HG02571 (cell line): ENCODE data around the gene SFXN5.

Experiments
- ATAC-seq: cut with Tn5 transposase; IDR thresholded peaks from one replicate; pipeline ENCODE4 v1.9.1; 2021; ENCODE audit warnings: mild to moderate bottlenecking, moderate library complexity; ENCODE audit not compliant: unreplicated experiment

The SFXN5 gene

DNA sequence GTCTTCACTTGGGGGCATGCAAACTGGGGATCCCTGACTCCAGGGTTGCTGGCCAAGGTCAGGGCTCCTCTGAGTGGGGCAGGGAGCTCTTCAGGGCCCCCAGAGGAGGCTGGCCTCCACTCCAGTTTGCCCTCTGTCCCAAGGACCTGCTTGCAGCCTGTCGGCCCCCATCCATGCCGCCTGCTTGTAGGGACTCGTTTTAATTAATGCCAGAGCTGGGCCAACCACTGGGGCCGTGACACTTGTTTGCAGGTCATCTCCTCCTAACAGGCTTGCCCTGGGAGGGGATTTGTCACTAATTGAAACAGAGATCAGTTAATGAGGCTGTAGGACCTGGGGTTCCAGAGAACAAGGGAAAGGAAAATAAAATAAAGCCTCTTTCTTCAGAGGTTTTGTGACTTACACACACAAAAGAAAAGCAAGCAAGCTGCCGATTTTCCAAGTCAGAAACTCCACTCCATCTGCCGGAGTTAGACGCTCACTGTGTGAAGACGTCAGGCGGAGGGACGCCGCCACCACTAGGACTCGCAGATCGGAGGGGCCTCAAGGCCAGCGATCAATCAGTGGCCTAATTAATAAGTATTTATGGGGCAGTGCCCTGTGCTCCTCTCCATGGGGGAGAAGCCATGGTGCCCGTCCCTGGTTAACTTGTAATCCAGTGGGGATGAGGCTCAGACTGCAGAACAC, 75.9 kb downstream of the SFXN5 start:
- no peak for ATAC-seq

DNA sequence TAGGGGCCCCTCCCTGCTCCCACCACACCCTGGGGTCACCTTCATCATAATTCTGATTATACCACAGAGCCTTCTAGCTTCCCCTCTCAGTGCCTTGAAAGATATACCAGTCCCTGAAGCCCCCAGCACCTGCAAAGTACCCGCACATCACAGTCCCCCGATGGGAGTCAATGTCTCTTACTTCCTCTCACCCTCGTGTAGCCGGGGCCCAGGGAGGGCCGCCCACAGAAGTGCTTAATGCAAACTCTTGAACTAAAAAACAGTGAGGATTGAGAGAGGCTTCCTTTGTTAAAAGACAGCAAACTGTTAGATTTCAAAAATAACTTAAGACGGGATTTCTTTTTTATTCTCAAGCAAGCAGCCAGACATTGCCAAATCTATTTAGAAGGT, 76.5 kb downstream of the SFXN5 start:
- ATAC-seq, result no peak

DNA sequence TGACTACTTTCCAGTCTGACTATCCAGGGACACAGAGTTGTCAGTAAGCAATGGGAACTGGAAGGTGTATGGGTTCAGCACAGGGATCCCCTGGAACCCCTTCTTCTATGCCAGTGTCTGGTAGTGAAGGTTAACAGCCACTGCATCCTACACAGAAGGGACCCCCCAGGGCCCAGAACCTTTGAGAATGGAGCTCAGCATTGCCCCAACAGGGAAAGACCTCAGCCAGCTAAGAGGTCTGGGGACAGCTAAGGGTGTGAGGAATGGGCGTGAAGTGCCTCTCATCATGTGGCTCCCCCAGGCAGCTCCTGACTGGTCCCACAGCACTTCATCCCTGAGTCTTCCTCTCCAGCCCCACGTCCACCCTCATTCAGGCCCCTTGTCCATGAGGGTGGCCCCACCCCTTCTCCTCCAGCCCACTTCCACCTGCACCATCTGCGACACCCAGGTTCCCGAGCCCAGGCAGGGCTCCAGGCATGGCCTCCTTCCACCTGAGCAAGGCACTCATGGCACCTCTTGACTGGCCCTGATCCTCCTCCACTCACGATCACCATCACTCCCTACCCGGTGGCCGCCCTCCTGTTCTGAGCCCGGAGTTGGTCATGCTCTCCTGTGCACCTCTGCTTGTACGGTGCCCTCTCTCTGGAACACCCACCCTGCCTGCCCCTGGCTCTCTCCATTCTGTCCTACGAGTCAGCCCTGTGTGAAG, 77.1 kb downstream of the SFXN5 start:
- no peak for ATAC-seq

DNA sequence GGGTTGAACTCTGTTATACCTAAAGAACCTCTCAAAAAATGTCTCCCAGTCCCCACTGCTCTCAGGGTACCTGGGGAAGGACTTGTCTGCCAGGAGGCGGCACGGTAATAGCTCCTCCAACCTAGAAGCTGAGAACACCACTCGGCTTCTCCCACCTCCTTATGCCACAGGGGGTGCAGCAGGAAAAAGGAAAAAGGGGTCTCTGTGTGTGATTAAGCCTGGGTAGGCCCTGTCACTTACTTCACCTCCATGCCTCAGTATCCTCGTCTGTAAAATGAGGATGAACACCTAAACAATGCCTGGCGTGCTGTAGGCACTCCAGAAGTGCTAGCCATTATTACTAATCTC, 77.6 kb downstream of the SFXN5 start:
- no peak for ATAC-seq

DNA sequence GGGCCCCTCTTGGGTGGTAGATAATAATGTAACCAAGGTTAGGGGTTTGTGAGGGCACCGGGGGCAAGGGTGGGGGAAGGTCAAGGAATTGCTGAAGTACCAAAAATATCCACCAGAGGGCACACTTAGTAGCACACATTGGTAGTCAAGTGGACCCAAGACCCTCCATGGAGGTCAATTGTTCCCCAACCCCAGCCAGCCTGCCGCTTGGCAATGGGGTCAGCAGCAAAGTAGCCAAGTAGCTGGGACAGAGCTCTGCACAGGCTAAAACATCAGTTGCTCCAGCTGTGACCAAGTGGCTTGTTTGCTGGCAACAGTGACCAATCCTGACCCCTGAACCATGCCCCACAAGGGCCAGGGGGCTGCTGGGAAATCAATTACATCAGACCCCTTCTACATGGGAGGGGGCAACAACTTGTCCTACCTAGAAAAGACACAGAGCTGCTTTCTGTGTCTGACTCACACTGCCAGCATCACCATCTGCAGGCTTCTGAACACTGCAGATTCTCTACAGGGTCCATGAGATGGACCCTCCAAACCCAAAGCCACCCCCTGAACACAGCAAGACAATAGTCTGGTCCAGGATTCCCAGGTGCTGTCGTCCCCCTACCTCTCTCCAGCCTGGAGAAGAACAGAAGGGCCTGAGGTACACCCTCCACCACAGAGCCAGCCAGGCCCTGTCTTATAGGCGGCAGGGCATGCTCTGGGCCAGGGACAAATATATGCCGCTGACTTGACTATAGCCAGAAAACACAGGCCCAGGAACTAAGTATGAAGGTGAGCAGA, 78.2 kb downstream of the SFXN5 start:
- no peak for ATAC-seq

DNA sequence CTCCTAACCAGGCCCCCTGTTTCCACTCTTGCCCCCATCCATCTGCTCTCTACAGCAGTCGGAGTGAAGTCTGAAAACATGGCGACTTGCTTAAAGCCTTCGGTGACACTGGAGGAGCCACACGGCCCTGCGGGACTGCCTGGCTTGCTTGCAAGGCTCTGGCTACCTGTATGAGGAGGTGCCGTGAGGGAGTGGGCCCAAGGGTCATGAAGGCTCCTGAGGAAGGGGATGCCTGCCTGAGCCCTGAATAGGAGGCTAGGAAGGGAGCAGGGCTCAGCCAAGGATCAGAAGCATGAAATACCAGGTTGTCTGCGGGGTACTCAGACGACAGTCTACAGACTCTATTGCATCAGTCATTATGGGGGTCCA, 78.8 kb downstream of the SFXN5 start:
- no peak for ATAC-seq

DNA sequence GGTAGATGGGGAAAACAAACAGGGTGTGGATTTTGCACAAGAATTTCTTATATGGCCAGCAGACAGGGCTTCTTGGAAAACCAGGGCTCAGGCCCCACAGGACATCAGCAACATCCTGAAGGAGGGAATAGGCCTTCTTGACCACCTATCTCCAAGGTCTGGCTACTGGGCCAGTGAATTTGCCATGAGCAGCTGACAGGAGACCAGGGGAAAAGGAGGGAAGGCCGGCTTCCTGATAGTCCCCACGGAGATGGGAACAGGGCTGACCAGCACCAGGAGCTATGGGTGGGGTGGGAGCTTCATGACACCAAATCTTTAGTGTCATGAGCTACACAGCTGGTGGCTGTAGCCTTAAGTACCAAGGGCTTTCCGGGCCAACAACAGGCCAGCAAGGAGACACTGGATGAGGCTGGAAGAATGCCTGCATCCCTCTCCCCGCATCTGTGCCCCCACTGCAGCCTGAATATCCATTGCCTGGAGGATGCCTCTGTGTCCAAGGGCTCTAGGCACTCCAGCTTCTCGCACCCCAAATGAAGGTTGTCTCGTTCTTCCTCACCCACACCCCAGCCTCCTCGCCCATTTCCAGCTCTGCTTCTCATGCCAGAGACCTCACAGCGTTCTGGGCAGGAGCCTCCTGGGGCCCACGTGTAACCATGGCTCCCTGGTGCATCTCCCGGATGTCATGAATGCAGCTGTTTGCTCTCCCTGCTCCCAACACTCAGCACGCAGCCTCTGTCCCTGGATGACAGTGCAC, 79.4 kb downstream of the SFXN5 start:
- no peak for ATAC-seq

DNA sequence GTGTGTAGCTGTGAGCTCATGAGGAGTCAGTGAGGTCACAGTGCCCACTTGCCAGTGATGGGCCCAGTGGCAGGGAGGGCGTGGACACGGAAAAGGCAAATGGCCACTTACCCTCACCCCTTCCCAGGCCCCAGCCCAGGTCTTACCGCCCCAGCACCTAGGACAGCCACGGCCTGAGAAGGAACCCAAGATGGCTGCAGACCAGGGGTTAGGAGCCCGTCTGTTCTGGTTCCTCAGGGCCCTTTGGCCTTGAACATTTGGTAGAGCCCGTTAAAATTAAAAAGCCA, 80.1 kb downstream of the SFXN5 start:
- no peak for ATAC-seq

DNA sequence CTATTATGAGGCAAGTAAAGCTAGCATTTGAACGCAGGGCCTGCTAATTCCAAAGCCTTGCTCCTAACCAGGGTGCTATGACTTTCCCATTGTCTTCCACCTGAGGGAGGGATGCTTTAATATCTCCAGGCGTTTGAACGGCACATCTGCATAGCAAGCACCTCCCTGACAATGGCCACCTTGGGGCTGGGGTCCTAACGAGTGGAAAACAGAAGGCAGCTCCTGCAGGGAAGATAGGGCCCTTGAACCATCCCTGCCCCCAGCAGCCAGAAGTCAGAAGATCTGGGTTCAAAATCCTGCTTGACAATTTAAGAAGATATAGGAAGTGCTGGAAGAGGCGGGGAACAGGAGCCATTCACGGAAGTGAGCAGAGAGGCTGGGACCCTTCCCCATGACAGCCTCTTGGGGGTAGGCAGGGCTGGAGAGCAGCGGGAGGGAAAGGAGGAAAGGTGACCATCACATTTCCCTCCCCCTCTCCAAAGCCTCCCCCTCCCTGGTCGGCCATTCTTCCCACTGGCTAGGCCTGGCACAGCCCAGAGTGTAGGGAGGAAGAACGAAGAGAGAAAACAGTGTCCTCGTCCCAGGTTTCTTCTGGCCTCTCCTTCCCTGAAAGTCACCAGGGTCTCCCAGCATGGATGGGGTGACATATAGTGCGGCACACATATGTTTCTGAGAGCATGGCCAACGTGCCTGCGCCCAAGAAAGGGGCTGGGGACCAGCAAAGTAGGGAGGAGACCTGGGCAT, 80.6 kb downstream of the SFXN5 start:
- ATAC-seq, result no peak

DNA sequence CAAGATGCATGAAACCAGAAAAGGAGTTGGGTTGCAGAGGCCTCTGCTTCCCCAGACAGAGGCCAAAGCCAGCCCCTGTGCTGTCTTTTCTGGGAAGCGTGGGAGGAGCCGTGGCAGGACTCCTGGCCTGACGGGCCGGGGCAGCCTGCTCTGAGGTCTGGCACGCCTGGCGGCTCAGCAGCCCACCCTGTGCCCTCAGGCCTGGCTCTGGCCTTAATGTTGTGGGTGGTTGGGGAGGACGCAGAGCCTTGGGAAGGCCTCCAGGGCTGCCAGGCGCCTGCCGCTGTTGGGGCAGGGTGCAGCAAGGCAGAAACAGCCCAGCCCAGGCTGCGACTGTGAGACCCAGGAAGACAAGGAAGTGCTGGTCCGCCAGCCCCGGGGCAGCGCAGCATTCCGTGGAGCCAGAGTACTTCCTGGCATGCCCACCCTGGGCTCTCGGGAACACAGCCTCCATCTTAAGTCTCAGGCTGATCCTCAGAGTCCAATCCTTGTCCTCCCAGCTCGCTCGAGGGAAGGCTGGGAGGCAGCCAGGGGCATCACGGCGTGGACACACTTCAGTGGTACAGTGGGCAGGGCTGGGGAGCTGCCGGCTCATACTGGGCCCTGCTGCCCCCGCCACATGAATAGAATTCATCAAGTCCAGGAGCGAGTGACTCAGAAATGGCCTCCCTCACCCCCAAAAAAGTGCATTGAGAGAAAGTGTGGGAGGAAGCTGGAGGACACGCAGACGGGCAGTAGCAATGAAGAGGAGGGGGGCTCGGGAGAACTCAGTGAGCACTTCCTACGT, 81.5 kb downstream of the SFXN5 start:
- ATAC-seq, result no peak

DNA sequence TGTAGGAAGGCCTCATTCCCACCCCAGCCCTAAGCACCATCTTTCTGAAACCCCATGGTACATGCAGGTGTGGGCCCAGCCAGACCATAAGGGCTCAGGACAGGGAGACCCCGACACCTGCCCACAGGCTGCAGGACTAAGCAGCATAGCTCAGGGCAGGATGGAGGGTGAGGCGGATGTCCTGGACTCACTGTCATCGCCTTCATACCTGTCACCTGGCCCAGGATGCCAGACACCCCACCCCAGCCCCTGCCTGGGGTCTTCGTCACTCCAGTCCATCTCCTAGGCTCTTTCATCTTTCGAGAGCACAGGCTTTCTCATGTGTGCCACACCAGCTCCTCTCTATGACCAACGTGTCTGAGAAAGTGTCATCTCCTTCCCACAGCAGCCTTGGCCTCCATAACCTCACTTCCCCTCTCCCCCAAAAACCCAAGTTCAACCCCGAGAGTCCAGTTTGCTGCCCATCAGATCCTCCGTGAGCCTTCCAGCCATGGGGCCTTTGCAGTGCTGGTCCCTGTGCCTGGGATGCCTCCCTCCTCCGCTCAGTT, 82.7 kb downstream of the SFXN5 start:
- no peak for ATAC-seq

DNA sequence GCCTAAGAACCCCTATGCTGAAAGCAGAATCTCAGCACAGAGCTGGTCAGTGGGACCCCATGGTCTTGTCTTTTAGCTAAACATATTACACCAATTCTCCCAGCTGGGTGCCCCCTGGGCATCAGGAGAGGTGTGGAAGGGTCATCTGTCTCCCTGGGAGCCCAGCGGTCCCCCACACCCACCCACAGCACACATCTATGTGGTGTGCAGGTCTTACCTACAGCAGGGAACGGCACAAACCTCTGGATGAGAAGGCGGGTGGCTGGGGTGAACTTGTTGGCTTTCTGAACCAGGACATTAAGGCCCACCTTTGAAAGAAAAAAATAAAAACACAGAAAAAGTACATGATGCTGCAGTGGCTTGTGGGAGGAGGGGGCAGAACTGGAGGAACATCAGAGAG, 83.5 kb downstream of the SFXN5 start:
- no peak for ATAC-seq

DNA sequence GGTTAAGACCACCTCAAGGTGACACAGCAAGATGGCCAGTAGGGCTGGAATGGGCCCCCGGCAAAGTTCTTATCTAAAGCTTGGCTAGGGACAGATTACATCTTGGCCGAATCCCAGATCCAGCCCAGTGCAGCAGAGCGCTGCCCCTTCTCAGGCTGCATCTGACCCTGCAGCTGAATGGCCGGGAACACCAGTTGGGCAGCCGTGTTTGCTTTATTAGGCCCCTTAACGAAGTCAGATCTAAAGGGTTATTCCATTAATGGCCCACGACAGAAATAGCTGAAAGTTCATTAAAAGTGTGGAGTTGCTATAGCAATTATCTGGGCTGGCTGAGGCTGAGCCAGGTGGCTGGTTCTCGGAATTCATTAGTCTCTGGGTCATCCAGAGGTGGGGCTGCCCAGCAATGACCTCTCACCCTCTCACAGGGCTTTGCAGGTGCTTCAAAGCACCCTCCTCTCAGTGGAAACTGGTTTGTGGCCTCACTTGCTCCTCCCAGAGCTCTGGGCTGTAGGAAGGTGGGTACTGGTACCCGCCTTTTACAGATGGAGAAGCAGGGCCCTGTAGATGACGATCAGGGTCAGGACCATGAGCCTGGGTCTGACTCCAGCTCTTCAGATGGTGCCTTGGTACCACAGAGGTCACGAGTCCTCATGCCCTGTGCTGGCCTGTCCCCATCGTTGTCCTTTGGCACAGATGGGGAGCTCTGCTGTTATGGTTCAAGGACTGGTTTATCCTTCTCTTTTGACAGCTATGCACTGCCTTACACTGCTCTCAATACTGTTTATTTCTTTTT, 85.4 kb downstream of the SFXN5 start:
- ATAC-seq, result no peak

DNA sequence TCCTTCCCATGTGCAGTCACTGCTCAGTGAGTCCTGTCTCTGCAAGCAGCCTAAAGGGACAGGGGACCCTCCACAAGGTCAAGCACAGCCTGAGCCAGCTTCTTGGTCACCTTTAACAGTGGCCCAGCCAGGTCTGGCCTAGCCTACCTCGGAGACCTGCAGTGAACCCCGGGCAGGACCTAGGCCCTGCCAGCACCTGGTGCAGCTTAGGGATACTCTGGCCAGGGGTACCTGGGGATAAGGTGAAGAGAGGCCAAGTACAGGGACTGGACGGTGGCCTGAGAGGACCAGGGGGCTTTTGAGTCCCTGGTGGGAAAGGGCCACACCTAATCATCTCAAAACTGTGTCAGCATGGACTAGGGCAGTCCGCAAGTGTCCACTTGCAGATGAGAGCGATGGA, 86.4 kb downstream of the SFXN5 start:
- ATAC-seq, result no peak

DNA sequence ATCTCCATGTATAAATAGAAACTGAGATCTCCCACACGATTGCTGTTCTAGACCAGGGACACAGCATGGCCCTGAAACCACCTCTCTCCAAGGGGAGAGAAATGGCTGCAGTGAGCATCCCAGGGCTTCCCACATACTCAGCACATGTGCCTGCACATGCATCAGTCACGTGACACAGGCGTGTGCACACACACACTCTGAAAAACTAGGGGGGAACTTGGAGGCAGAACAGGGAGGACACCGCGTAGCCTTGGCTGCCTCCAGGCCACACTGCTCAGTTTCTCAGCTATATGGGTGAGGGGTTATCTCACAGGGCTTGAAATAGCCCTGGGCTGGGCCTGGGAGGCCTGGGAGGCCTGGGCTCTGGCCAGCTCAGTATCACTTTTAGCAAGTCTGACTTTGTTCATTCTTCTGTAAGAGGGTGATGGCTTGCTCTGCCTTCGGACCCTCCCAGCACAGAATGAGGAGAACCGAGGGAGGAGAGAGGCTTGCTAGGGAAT, 87.3 kb downstream of the SFXN5 start:
- ATAC-seq, result no peak

DNA sequence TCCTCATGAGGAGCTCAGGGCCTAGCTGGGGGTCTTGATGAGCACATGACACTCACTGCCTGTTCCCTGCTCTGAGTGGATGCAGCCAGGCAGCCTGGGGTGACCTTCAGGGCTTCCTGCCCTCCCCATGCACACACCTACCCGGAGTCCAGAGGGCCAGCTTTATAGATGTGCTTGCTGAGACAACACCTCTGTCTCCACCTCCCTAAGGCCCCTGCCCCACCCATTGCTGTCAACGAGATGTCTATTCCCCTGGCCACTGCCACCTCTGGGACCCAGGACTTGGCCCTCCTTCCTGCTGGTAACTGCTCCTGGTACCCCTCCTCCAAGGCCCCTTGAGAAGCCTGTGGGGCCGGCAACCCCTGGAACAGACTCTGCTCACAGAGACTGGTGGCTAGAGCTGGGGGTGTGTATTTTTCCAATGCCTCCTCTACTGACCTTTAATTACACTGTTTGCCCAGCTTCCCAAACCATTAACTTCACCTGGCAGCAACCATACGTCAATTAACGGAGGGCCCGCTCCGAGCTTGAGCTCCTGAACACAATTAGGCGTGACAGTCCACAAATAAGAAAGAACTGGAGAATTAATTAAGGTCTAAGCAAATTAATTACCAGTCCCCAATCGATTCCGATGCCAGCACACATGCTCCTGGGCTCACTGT, 87.9 kb downstream of the SFXN5 start:
- ATAC-seq, result no peak

DNA sequence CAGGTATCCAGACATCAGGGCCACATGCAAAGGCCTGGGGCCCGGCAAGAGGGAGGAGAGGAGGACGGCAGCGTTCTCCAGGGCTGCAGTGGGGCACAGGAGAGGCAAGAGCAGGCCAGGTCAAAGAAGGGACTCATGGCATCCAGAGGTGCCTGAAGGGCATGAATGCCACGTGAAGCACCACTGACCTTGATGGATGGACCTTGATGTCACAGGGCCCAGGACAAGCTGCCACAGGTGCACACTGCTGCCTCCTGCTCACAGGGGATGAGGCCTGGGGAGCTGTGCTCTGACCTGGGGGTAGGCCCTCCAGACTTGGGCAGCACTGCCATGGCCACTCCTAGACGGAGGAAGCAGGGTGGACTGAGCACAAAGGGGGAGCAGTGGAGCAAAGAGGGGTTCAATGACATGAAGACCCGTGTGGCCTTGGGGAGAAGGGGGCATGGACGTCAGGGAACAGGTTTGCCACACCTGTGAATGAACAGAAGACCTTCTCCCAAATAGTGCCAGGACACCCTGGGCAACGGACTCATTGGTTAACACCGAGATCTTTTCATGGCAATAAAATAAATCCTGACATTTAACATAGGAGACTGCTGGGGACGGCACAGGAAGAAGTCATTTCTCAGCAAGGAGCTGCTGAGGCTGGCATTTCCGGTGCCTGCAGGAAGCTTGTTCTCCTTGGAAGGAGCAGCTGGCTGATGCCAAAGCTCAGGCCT, 88.6 kb downstream of the SFXN5 start:
- ATAC-seq, result no peak

DNA sequence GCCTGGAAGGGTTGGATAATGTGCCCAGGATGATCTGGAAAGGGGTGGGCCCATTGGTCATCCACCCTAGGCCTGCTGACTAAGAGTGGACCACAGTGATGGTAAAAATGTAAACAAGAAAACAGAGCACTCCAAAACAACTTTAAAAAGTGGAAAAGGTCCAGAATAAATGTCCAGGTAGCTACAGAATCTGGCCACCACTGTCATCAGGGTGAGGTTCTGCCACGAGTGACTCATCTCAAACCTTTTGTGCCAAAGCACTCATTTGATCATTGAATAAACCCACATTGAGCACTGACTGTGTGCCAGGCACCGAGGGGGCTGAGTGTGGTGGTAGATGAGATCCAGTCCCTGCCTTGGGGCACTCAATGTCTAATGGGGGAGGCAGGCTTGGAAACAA, 89.3 kb downstream of the SFXN5 start:
- no peak for ATAC-seq
